Activated naive CD4-positive, alpha-beta T cell treated with anti-CD3 and anti-CD28 coated beads for 36 hours (primary cell): ENCODE data around the gene SRR. TPM values are rescaled to one million over a fixed set of nuclear protein-coding genes. Genes with fewer than 3 reads are reported as not detected.
A peak's percentile ranks its signal among the peaks of the same experiment; 100 is the strongest.

Source experiments
- CTCF ChIA-PET: fragments of 350-600 bp; sonication (Branson Sonifier 250); formaldehyde crosslinking; loops from one replicate; lab custom pipeline; 2021; ENCODE audit warnings: antibody characterized with exemption; lab: Charles Lee
- DNase-seq: peaks from one replicate; pipeline ENCODE4 v3.0.0-alpha.2; 2020
- H3K27ac Mint-ChIP-seq: one replicate; pipeline ENCODE4 v1.8.0; 2021; ENCODE audit warnings: mild to moderate bottlenecking, mixed read lengths
- H3K27me3 Mint-ChIP-seq: one replicate; pipeline ENCODE4 v1.8.0; 2021; ENCODE audit warnings: low read depth, mixed read lengths
- H3K36me3 Mint-ChIP-seq: one replicate; pipeline ENCODE4 v1.8.0; 2021; ENCODE audit warnings: low read depth, mixed read lengths
- H3K4me1 Mint-ChIP-seq: one replicate; pipeline ENCODE4 v1.8.0; 2021; ENCODE audit warnings: low read depth, mixed read lengths
- H3K4me3 Mint-ChIP-seq: one replicate; pipeline ENCODE4 v1.8.0; 2021; ENCODE audit warnings: mild to moderate bottlenecking, moderate library complexity, mixed read lengths
- H3K9me3 Mint-ChIP-seq: one replicate; pipeline ENCODE4 v1.8.0; 2021; ENCODE audit warnings: mixed read lengths
- intact Hi-C: fragments of 100-400 bp; cut with micrococcal nuclease; formaldehyde crosslinking; loops from one replicate; pipeline ENCODE4 v1.15.1; 2023
- total RNA-seq, 2 experiments: library from RNA; stranded (reverse); gene quantifications; one replicate each; pipeline ENCODE4 v1.2.3, GENCODE V29; 2021

Gene SRR
- total RNA-seq, 2 experiments from 2014 or later: 8.9 to 10.2 TPM

GRCh38 chr17:2323629-2324314 is 20.0 kb downstream of the SRR start:
- Mint-ChIP-seq H3K4me3 (no peak overlapping the region), H3K27me3 (no peaks in the 10 kb centered on the region), H3K36me3 (peaks cover 50% of the 10 kb centered on the region), H3K9me3 (no peaks in the 10 kb centered on the region), H3K4me1 (no peaks in the 10 kb centered on the region), H3K27ac (no peak overlapping the region)
- DNase-seq: no peak
- CTCF ChIA-PET: interaction anchor here (1.6 kb wide), 1 partner anchor 30 kb away, joined by 4 read pairs; no protein-coding TSS in a partner anchor
- intact Hi-C loops: no loop called here

- CTCF ChIA-PET: interaction anchor here (0.6 to 1.1 kb wide), 3 partner anchors 10 to 331 kb away, joined by 4 read pairs; no protein-coding TSS in a partner anchor
Observed at GRCh38 chr17:2331303-2331702, 27.6 kb downstream of the SRR start.

GRCh38 chr17:2335726-2336214 is 32.0 kb downstream of the SRR start:
- CTCF ChIA-PET: interaction anchor here (0.6 to 2.2 kb wide), 8 partner anchors 16 to 281 kb away, joined by 3 to 9 read pairs (median 6); partner anchors contain the start of genes HIC1, SMG6 and SRR
- Mint-ChIP-seq H3K4me3 (peak overlapping the region; percentile 100), H3K27me3 (no peaks in the 10 kb centered on the region), H3K36me3 (peaks cover 22% of the 10 kb centered on the region), H3K4me1 (peaks cover 17% of the 10 kb centered on the region), H3K9me3 (no peaks in the 10 kb centered on the region), H3K27ac (peak overlapping the region; percentile 96)
- DNase-seq: no peak
- intact Hi-C loops: loop anchor here (1.0 to 2.0 kb wide), 6 partner anchors 18 to 376 kb away; partner anchors contain the start of genes CLUH, MNT, SMG6 and SRR

More at GRCh38 chr17:2331303-2331702, 27.6 kb downstream of the SRR start:
- Mint-ChIP-seq H3K4me1 (peaks cover 19% of the 10 kb centered on the region), H3K9me3 (no peaks in the 10 kb centered on the region), H3K36me3 (peaks cover 39% of the 10 kb centered on the region), H3K27me3 (no peaks in the 10 kb centered on the region), H3K27ac (no peak overlapping the region), H3K4me3 (no peak overlapping the region)
- DNase-seq: no peak
- intact Hi-C loops: no loop called here

- H3K4me3 Mint-ChIP-seq: peak within 1 kb of the TSS; percentile 100
- CTCF ChIA-PET: interaction anchor here (0.6 to 2.2 kb wide), 11 partner anchors 16 to 282 kb away, joined by 3 to 9 read pairs (median 5); partner anchors contain the start of genes HIC1, SMG6 and SRR
- H3K36me3 Mint-ChIP-seq: peaks cover 17% of the 10 kb centered on the region
- H3K9me3 Mint-ChIP-seq: no peaks in the 10 kb centered on the region
- intact Hi-C loops: loop anchor here (1.0 to 2.0 kb wide), 6 partner anchors 17 to 375 kb away; partner anchors contain the start of genes CLUH, MNT, SMG6 and SRR
- DNase-seq: peak; percentile 93
- peak within 1 kb of the TSS; percentile 96 for H3K27ac Mint-ChIP-seq
- H3K4me1 Mint-ChIP-seq: peaks cover 15% of the 10 kb centered on the region
- no peaks in the 10 kb centered on the region for H3K27me3 Mint-ChIP-seq
Observed at GRCh38 chr17:2336215-2336851, 32.6 kb downstream of the SRR start, which contains the start of gene TSR1. TSS of gene TSR1 (minus strand) at chr17:2336457. CDS start at chr17:2336427, 30 bp downstream.

GRCh38 chr17:2336852-2337543 is 33.2 kb downstream of the SRR start, which contains the start of gene SGSM2:
TSS of gene SGSM2 (plus strand) at chr17:2337501. CDS start at chr17:2337689, 188 bp downstream.
- Mint-ChIP-seq H3K4me1 (peaks cover 15% of the 10 kb centered on the region), H3K4me3 (peak within 1 kb of the TSS; percentile 100), H3K27me3 (no peaks in the 10 kb centered on the region), H3K9me3 (no peaks in the 10 kb centered on the region), H3K36me3 (peaks cover 17% of the 10 kb centered on the region), H3K27ac (peak within 1 kb of the TSS; percentile 96)
- DNase-seq: peak; percentile 60
- CTCF ChIA-PET: interaction anchor here (0.6 to 2.2 kb wide), 10 partner anchors 15 to 282 kb away, joined by 3 to 9 read pairs (median 6); partner anchors contain the start of genes HIC1, SMG6 and SRR
- intact Hi-C loops: loop anchor here (1.0 to 2.0 kb wide), 6 partner anchors 16 to 374 kb away; partner anchors contain the start of genes CLUH, MNT, SMG6 and SRR

- Mint-ChIP-seq H3K4me1 (peaks cover 15% of the 10 kb centered on the region), H3K4me3 (peak overlapping the region; percentile 100), H3K36me3 (peaks cover 17% of the 10 kb centered on the region), H3K27ac (no peak overlapping the region), H3K27me3 (no peaks in the 10 kb centered on the region), H3K9me3 (no peaks in the 10 kb centered on the region)
- CTCF ChIA-PET: interaction anchor here (1.1 to 2.9 kb wide), 5 partner anchors 15 to 283 kb away, joined by 3 to 19 read pairs (median 7); partner anchors contain the start of gene HIC1
- DNase-seq: peak; percentile 57
- intact Hi-C loops: loop anchor here (2.0 kb wide), 1 partner anchor 63 kb away; the partner anchor contains the start of gene MNT
Observed at GRCh38 chr17:2337544-2338314, 34.0 kb downstream of the SRR start.

GRCh38 chr17:2338315-2338657 is 34.5 kb downstream of the SRR start:
- peaks cover 19% of the 10 kb centered on the region for H3K4me1 Mint-ChIP-seq
- H3K36me3 Mint-ChIP-seq: peaks cover 17% of the 10 kb centered on the region
- intact Hi-C loops: no loop called here
- DNase-seq: no peak
- no peak overlapping the region for H3K27ac Mint-ChIP-seq
- no peaks in the 10 kb centered on the region for H3K9me3 Mint-ChIP-seq
- H3K4me3 Mint-ChIP-seq: peak overlapping the region; percentile 66
- H3K27me3 Mint-ChIP-seq: no peaks in the 10 kb centered on the region
- CTCF ChIA-PET: interaction anchor here (1.1 to 2.9 kb wide), 3 partner anchors 15 to 78 kb away, joined by 7 to 19 read pairs (median 7); no protein-coding TSS in a partner anchor

GRCh38 chr17:2343421-2343820 is 39.7 kb downstream of the SRR start:
- peaks cover 9% of the 10 kb centered on the region for H3K4me1 Mint-ChIP-seq
- H3K36me3 Mint-ChIP-seq: peaks cover 1% of the 10 kb centered on the region
- intact Hi-C loops: no loop called here
- no peaks in the 10 kb centered on the region for H3K27me3 Mint-ChIP-seq
- no peaks in the 10 kb centered on the region for H3K9me3 Mint-ChIP-seq
- H3K27ac Mint-ChIP-seq: no peak overlapping the region
- peak; percentile 46 for DNase-seq
- H3K4me3 Mint-ChIP-seq: no peak overlapping the region
- CTCF ChIA-PET: interaction anchor here (1.7 kb wide), 1 partner anchor 10 kb away, joined by 10 read pairs; no protein-coding TSS in a partner anchor

GRCh38 chr17:2344528-2344927 is 40.8 kb downstream of the SRR start:
- H3K27ac Mint-ChIP-seq: no peak overlapping the region
- H3K9me3 Mint-ChIP-seq: no peaks in the 10 kb centered on the region
- CTCF ChIA-PET: interaction anchor here (1.7 kb wide), 1 partner anchor 9 kb away, joined by 10 read pairs; no protein-coding TSS in a partner anchor
- no peak overlapping the region for H3K4me3 Mint-ChIP-seq
- intact Hi-C loops: no loop called here
- no peak for DNase-seq
- H3K27me3 Mint-ChIP-seq: no peaks in the 10 kb centered on the region
- H3K4me1 Mint-ChIP-seq: peaks cover 7% of the 10 kb centered on the region
- peaks cover 1% of the 10 kb centered on the region for H3K36me3 Mint-ChIP-seq

- H3K27me3 Mint-ChIP-seq: no peaks in the 10 kb centered on the region
- intact Hi-C loops: no loop called here
- no peak overlapping the region for H3K27ac Mint-ChIP-seq
- no peaks in the 10 kb centered on the region for H3K36me3 Mint-ChIP-seq
- CTCF ChIA-PET: no interaction called here
- no peak overlapping the region for H3K4me3 Mint-ChIP-seq
- H3K4me1 Mint-ChIP-seq: peaks cover 6% of the 10 kb centered on the region
- H3K9me3 Mint-ChIP-seq: no peaks in the 10 kb centered on the region
- DNase-seq: no peak
Observed at GRCh38 chr17:2346475-2346874, 42.7 kb downstream of the SRR start.
